Vagina (tissue), 2 donors: Measurements from ENCODE around the gene SLC9A1. TPM values are rescaled to one million over a fixed set of nuclear protein-coding genes. Genes with fewer than 3 reads are reported as not detected.

Source experiments
- DNase-seq, 2 donors: peaks; one replicate each; pipeline ENCODE4 v3.0.0-alpha.2; 2017; ENCODE audit errors: extremely low spot score in 2 of 2
- H3K27ac ChIP-seq: fragments of 200-600 bp; sonication (generic); one replicate; pipeline ENCODE4 v1.5.1; 2019
- H3K27me3 ChIP-seq: fragments of 200-600 bp; sonication (generic); one replicate; pipeline ENCODE4 v1.5.1; 2019
- H3K36me3 ChIP-seq, 2 donors: fragments of 200-600 bp; sonication (generic); one replicate each; pipeline ENCODE4 v1.5.1; 2017 to 2019
- H3K4me1 ChIP-seq: fragments of 200-600 bp; sonication (generic); one replicate; pipeline ENCODE4 v1.5.1; 2019
- H3K4me3 ChIP-seq, 2 donors: fragments of 200-600 bp; sonication (generic); 1 replicate in 1 of 2; 2 replicates in 1 of 2; pipeline ENCODE4 v1.5.1; 2016 to 2019
- H3K9me3 ChIP-seq: fragments of 200-600 bp; sonication (generic); one replicate; pipeline ENCODE4 v1.5.1; 2019
- POLR2A ChIP-seq, 2 donors: fragments of 450-650 bp; IDR thresholded peaks; one replicate each; pipeline ENCODE4 v1.6.1; 2017; ENCODE audit warnings: antibody characterized with exemption in 2 of 2, mild to moderate bottlenecking in 2 of 2, moderate library complexity in 2 of 2
- POLR2AphosphoS5 ChIP-seq, 2 donors: sonication (generic); formaldehyde crosslinking; IDR thresholded peaks; one replicate each; pipeline ENCODE4 v1.9.0; 2017; ENCODE audit warnings: antibody characterized with exemption in 2 of 2, mild to moderate bottlenecking in 2 of 2, low read depth in 1 of 2; ENCODE audit not compliant: insufficient read depth in 1 of 2
- intact Hi-C: fragments of 100-400 bp; cut with DNase I; formaldehyde crosslinking; loops from one replicate; pipeline ENCODE4 v1.15.1; 2023
- total RNA-seq: library from RNA; depleted of rRNA; stranded (reverse); fragments of >200 nt; gene quantifications from one replicate; pipeline ENCODE4 v1.2.3, GENCODE V29; 2016
- TF ChIP-seq, protein P1 (sequence below), 3 experiments: fragments of 450-650 bp in 2 of 3; fragments of 200-600 bp in 1 of 3; sonication (generic) in 1 of 3; IDR thresholded peaks; one replicate each; pipeline ENCODE4 v1.5.1; 2017 to 2019; ENCODE audit warnings: antibody characterized with exemption in 3 of 3, mild to moderate bottlenecking in 2 of 3, moderate library complexity in 2 of 3

SLC9A1 gene
- total RNA-seq, 1 donor from 2014 or later: 10.6 TPM

DNA sequence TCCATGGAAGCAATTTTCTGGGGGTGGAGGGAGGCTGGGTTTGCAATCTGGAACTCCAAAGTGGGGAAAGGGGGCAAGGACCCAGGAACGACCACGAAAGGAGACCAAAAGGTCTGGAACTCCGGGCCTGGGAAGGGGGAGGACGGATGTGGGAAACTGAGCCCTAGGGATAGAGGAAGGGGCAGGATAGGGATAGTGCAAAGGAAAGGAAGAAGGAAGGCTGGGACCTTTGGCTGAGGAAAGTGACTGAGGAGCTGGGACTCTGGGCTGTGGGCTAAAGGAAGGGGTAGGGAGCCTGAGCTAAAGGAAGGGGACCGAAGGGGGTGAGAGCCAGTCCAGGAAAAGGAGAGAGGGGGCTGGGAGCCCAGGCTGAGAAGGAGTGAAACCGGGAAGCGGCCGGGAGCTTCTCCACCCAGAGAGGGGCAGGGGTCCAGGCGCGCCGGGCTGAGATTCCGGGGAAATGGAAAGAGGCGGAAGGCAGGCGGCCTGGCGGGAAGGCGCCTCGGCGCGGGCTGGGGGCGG is 395 bp downstream of the SLC9A1 start:
- peaks cover 59% of the 10 kb centered on the region for H3K4me1 ChIP-seq
- peak overlapping the region; percentile 92 for H3K27ac ChIP-seq
- H3K4me3 ChIP-seq: peak overlapping the region; percentile 80 to 86
- H3K36me3 ChIP-seq: no peaks in the 10 kb centered on the region
- TF ChIP-seq, protein P1, sequence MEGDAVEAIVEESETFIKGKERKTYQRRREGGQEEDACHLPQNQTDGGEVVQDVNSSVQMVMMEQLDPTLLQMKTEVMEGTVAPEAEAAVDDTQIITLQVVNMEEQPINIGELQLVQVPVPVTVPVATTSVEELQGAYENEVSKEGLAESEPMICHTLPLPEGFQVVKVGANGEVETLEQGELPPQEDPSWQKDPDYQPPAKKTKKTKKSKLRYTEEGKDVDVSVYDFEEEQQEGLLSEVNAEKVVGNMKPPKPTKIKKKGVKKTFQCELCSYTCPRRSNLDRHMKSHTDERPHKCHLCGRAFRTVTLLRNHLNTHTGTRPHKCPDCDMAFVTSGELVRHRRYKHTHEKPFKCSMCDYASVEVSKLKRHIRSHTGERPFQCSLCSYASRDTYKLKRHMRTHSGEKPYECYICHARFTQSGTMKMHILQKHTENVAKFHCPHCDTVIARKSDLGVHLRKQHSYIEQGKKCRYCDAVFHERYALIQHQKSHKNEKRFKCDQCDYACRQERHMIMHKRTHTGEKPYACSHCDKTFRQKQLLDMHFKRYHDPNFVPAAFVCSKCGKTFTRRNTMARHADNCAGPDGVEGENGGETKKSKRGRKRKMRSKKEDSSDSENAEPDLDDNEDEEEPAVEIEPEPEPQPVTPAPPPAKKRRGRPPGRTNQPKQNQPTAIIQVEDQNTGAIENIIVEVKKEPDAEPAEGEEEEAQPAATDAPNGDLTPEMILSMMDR (IDR thresholded peaks at IDR 0.05): no peak
- TF ChIP-seq POLR2AphosphoS5 (IDR thresholded peaks at IDR 0.05; ENCODE audit: insufficient read depth in 1 of 2, low read depth in 1 of 2) (no peak), POLR2A (IDR thresholded peaks at IDR 0.05) (no peak)
- no peaks in the 10 kb centered on the region for H3K9me3 ChIP-seq
- DNase-seq: no peak
- intact Hi-C loops: loop anchor here (5.0 kb wide), 1 partner anchor 37 kb away; no protein-coding TSS in a partner anchor
- no peaks in the 10 kb centered on the region for H3K27me3 ChIP-seq

DNA sequence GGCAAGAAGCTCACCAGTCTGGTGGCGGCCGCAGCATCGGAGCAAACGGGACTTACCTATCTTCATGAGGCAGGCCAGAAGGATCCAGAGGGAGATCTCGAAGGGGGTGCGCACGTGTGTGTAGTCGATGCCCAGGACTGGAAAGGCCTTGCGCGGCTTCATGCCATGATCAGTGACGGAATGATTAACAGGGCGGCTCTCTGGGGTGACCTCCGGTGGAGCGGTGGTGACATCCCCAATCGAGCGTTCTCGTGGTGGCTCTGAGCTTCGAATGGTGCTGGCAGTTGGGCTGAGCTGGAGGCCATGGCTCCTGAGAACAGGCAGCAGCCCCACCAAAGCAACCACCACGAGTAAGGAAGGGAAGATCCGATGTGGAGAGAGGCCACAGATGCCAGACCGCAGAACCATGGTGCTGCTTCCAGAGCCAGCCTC is 982 bp downstream of the SLC9A1 start:
- H3K27ac ChIP-seq: peak overlapping the region; percentile 92
- intact Hi-C loops: loop anchor here (5.0 kb wide), 1 partner anchor 37 kb away; no protein-coding TSS in a partner anchor
- no peak for TF ChIP-seq POLR2A (IDR thresholded peaks at IDR 0.05)
- TF ChIP-seq, protein P1 (IDR thresholded peaks at IDR 0.05): no peak
- no peak for TF ChIP-seq POLR2AphosphoS5 (IDR thresholded peaks at IDR 0.05; ENCODE audit: insufficient read depth in 1 of 2, low read depth in 1 of 2)
- no peaks in the 10 kb centered on the region for H3K36me3 ChIP-seq
- peaks cover 65% of the 10 kb centered on the region for H3K4me1 ChIP-seq
- peak overlapping the region; percentile 80 to 86 for H3K4me3 ChIP-seq
- no peaks in the 10 kb centered on the region for H3K27me3 ChIP-seq
- no peaks in the 10 kb centered on the region for H3K9me3 ChIP-seq
- DNase-seq: no peak

DNA sequence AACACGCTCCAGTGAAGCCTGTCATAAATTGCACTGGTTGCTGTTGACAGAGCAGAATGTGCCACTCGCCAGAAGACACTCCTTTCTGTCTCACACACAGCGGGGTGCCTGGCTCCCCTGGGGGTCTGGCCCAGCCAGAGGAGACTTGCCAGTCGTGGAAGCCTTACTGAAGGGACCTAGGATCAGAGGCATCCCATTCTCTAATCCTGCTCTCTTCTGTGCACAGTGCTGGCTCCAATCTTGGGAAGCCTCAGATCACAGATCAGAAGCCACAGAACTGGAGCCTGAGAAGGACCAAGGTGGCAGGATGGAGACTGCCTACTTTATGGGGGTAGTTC is 1.4 kb downstream of the SLC9A1 start:
- TF ChIP-seq POLR2AphosphoS5 (IDR thresholded peaks at IDR 0.05; ENCODE audit: insufficient read depth in 1 of 2, low read depth in 1 of 2) (no peak), POLR2A (IDR thresholded peaks at IDR 0.05) (no peak)
- intact Hi-C loops: loop anchor here (5.0 kb wide), 1 partner anchor 36 kb away; no protein-coding TSS in a partner anchor

DNA sequence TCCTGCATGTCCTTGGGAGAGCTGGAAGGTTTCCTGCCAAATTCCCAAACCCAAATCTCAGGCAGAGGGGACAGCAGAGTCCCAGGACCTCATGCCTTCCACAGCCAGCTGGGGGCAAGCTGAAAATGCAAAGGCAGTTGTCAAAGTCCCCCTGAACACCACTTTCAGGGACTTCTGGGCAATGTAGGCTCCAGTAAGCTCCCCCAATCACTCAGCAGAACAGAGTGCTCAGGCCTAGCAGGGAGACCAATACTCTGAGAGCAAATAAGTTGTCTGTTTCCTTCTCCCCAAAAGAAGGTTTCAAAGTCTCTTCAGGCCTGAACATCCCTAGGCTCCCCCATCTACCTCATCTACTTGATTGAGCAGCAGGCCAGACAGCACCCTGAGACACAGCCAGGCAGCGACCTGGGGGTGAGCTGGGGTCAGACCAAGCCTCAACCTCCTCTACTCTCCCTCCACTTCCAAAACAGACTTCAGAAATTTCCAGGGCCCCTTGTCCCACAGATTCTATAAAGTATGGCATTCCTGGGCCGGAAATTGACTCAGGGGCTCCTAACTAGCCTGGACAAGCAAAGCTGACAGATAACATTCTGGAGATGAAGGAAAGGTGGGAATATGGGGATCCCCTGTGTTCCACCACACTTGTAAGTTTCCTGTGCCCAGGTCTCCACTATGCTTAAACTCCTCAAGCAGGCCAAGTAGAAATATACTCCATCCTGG is 1.9 kb downstream of the SLC9A1 start:
- no peak for DNase-seq
- Histone ChIP-seq H3K27me3 (no peaks in the 10 kb centered on the region), H3K4me3 (peak overlapping the region; percentile 80 to 86), H3K36me3 (no peaks in the 10 kb centered on the region), H3K4me1 (peaks cover 73% of the 10 kb centered on the region), H3K27ac (peak overlapping the region; percentile 92), H3K9me3 (no peaks in the 10 kb centered on the region)
- intact Hi-C loops: loop anchor here (5.0 kb wide), 1 partner anchor 36 kb away; no protein-coding TSS in a partner anchor
- TF ChIP-seq POLR2AphosphoS5 (IDR thresholded peaks at IDR 0.05; ENCODE audit: insufficient read depth in 1 of 2, low read depth in 1 of 2) (no peak), POLR2A (IDR thresholded peaks at IDR 0.05) (no peak)
- TF ChIP-seq, protein P1 (IDR thresholded peaks at IDR 0.05): no peak

More for the DNA sequence above, 1.4 kb downstream of the SLC9A1 start:
- Histone ChIP-seq H3K4me3 (peak overlapping the region; percentile 80 to 86), H3K9me3 (no peaks in the 10 kb centered on the region), H3K27me3 (no peaks in the 10 kb centered on the region), H3K4me1 (peaks cover 68% of the 10 kb centered on the region), H3K36me3 (no peaks in the 10 kb centered on the region), H3K27ac (peak overlapping the region; percentile 92)
- DNase-seq: no peak

DNA sequence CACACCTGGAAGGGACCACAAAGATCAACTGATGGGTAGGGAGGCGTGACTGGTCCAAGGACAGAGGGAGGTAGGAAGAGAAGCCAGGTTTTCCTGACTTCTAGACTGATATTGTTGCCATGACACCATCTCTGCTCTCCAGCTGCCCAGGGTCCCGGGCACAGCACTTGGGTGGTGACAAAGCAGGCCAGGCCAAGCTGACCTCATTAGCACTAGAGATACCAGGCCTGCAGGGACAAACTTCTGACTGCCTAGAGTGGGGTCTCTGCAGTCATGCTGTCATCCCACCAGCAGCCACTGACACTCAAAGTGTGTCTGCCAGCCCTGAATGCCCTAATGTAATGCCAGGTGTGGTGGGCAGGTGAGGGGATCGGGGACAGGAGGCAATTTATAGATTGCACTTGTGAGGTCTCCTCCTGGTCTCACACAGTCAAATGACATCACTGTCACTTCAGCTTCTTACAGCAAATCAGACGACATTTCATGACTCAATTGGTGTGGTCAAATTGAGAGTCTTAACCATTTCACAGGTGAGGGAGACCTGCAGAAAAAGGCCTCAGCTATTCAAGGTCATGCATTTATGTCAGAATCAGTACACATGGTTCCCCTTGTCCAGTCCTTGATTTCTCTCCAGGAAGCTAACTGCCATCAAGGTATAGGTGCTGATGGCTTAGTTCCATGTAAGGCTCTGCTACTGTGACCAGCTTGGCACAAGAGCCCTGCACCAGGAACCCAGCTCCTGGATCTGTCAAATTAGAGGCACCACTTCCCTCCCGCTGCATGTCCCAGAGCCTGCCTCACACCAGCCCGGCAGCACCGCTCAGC is 2.7 kb downstream of the SLC9A1 start:
- peaks cover 75% of the 10 kb centered on the region for H3K4me1 ChIP-seq

More for the DNA sequence above, 2.7 kb downstream of the SLC9A1 start:
- peak overlapping the region; percentile 80 to 86 for H3K4me3 ChIP-seq
- no peaks in the 10 kb centered on the region for H3K9me3 ChIP-seq
- no peak for DNase-seq
- intact Hi-C loops: loop anchor here (5.0 kb wide), 1 partner anchor 35 kb away; no protein-coding TSS in a partner anchor
- no peak for TF ChIP-seq POLR2A (IDR thresholded peaks at IDR 0.05)
- TF ChIP-seq, protein P1 (IDR thresholded peaks at IDR 0.05): no peak
- TF ChIP-seq POLR2AphosphoS5 (IDR thresholded peaks at IDR 0.05; ENCODE audit: insufficient read depth in 1 of 2, low read depth in 1 of 2): no peak
- no peaks in the 10 kb centered on the region for H3K27me3 ChIP-seq
- no peaks in the 10 kb centered on the region for H3K36me3 ChIP-seq
- H3K27ac ChIP-seq: peak overlapping the region; percentile 92
